SH-SY5Y (cell line): ENCODE results near the gene APOC3.

Source experiments
- GATA2 ChIP-seq: IDR thresholded peaks from 2 replicates; pipeline ENCODE4 v1.6.1; 2011; ENCODE audit warnings: mild to moderate bottlenecking, low read depth, low read length
- GATA3 ChIP-seq: IDR thresholded peaks from 2 replicates; pipeline ENCODE4 v1.6.1; 2011; ENCODE audit warnings: low read depth, mild to moderate bottlenecking, low read length, moderate library complexity

- TF ChIP-seq GATA2 = no peak
- no peak for TF ChIP-seq GATA3
These were observed 41.5 kb downstream of the APOC3 start for GRCh38 chr11:116871248-116871647.
